ENCODE measurements around the gene CLIC5. TPM values are rescaled to one million over a fixed set of nuclear protein-coding genes. Genes with fewer than 3 reads are reported as not detected.

Gene CLIC5
- total RNA-seq, 2 experiments from 2014 or later = 0.03 to 0.08 TPM

DNA sequence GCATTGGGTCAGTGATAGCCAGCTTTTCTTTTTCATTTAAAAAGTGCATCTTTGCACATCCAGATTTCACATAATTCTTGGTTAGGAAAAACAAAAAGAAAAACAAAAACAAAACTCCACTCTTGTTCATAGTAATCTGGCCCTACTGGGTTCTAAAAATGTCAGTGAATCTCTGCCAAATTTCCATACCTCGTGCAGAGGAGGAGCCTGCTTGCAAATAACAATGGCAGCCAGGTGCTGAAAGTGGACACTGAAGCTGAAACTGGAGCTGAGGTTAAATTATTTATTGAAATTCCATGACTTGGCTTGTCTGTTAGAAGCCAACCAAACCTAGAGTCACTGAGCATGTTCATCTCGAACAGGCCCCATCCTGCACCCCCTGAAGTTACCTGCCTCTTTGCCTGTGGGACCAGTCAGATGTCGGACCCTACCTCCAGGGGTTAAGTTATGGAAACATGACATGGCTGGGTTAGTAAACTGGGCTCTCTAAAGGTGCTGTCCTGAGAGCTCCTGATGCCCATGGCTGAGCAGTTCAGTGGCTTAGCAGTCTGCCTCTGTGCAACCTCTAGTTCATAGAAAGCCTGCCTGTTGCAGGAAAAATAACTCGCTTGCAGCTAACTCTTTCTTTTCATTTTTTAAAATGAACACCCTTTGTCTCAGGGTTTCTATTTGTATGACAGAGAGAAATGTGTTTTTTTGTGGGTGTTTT is 42.7 kb downstream of the CLIC5 start:
- H3K79me2 ChIP-seq (ENCODE audit: insufficient read depth, low read depth, low read length) = no peaks in the 10 kb centered on the region
- intact Hi-C loops (cut with micrococcal nuclease; ENCODE audit: unreplicated experiment) = no loop called here
- no peak for TF ChIP-seq CTCF (conservative IDR thresholded peaks at IDR 0.05; ENCODE audit: low read length)
- TF ChIP-seq EZH2phosphoT487 (IDR thresholded peaks at IDR 0.05; ENCODE audit: borderline replicate concordance, low read depth, low read length) = no peak
- H3K4me2 ChIP-seq (ENCODE audit: low read length) = no peak overlapping the region
- no peak for DNase-seq (ENCODE audit: low spot score)
- no peak overlapping the region for H3K27ac ChIP-seq (ENCODE audit: low read depth, low read length, poor library complexity, severe bottlenecking)
- H3K36me3 ChIP-seq (ENCODE audit: insufficient read depth, low read length) = no peaks in the 10 kb centered on the region
- H3K4me3 ChIP-seq (ENCODE audit: low read depth, low read length, poor library complexity, severe bottlenecking) = no peak overlapping the region
- peaks cover 12% of the 10 kb centered on the region for H3K4me1 ChIP-seq (ENCODE audit: insufficient read depth, low read length, poor library complexity, severe bottlenecking)
- ChIA-PET CTCF (ENCODE audit: unreplicated experiment) (no interaction called here), POLR2A (interaction anchor here (0.9 to 1.2 kb wide), 2 partner anchors 12 to 26 kb away, joined by 3 to 4 read pairs; no protein-coding TSS in a partner anchor)
- H3K9me3 ChIP-seq (ENCODE audit: low read length) = no peaks in the 10 kb centered on the region
- no peak overlapping the region for H2AFZ ChIP-seq (ENCODE audit: low read length)
- no peaks in the 10 kb centered on the region for H3K9me2 ChIP-seq (ENCODE audit: insufficient read depth, low read length)
- no peaks in the 10 kb centered on the region for H4K20me1 ChIP-seq (ENCODE audit: insufficient read depth, low read length)
- BruUV-seq (replicated peaks) = no TSS peak

DNA sequence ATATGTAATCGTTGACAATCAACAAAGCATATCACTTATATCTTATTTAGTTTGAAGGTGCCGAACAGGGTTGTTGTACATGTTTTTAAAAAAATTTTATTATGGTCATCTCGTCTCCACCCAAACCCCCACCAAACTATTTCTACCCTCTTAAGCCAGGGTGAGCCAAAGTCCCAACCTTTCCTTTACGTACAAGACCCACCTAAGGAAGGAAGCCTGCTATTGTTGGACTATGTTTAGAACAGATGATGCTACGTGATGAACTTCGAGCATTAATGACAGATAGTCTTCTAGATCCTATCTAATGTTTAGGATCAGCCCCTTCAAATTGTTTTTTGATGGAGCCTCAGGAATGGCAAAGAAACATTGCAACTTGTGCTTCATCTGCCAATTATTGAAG is 44.4 kb downstream of the CLIC5 start:
- Histone ChIP-seq H3K36me3 (ENCODE audit: insufficient read depth, low read length) (no peaks in the 10 kb centered on the region), H3K27ac (ENCODE audit: low read depth, low read length, poor library complexity, severe bottlenecking) (no peak overlapping the region), H3K9me3 (ENCODE audit: low read length) (no peaks in the 10 kb centered on the region), H3K9me2 (ENCODE audit: insufficient read depth, low read length) (no peaks in the 10 kb centered on the region), H3K4me2 (ENCODE audit: low read length) (no peak overlapping the region), H3K79me2 (ENCODE audit: insufficient read depth, low read depth, low read length) (no peaks in the 10 kb centered on the region), H4K20me1 (ENCODE audit: insufficient read depth, low read length) (no peaks in the 10 kb centered on the region), H2AFZ (ENCODE audit: low read length) (no peak overlapping the region), H3K4me3 (ENCODE audit: low read depth, low read length, poor library complexity, severe bottlenecking) (no peak overlapping the region), H3K4me1 (ENCODE audit: insufficient read depth, low read length, poor library complexity, severe bottlenecking) (peaks cover 12% of the 10 kb centered on the region)
- intact Hi-C loops (cut with micrococcal nuclease; ENCODE audit: unreplicated experiment) = no loop called here
- ChIA-PET CTCF (ENCODE audit: unreplicated experiment) (no interaction called here), POLR2A (interaction anchor here (1.2 kb wide), 1 partner anchor 12 kb away, joined by 4 read pairs; no protein-coding TSS in a partner anchor)
- no peak for TF ChIP-seq CTCF (conservative IDR thresholded peaks at IDR 0.05; ENCODE audit: low read length)
- TF ChIP-seq EZH2phosphoT487 (IDR thresholded peaks at IDR 0.05; ENCODE audit: borderline replicate concordance, low read depth, low read length) = no peak
- no TSS peak for BruUV-seq (replicated peaks)
- DNase-seq (ENCODE audit: low spot score) = no peak

GRCh38 chr6:45970326-45970725 is 45.3 kb downstream of the CLIC5 start:
- H3K4me1 ChIP-seq (ENCODE audit: insufficient read depth, low read length, poor library complexity, severe bottlenecking) = peaks cover 12% of the 10 kb centered on the region
- H3K4me3 ChIP-seq (ENCODE audit: low read depth, low read length, poor library complexity, severe bottlenecking) = no peak overlapping the region
- H3K79me2 ChIP-seq (ENCODE audit: insufficient read depth, low read depth, low read length) = no peaks in the 10 kb centered on the region
- intact Hi-C loops (cut with micrococcal nuclease; ENCODE audit: unreplicated experiment) = no loop called here
- H3K4me2 ChIP-seq (ENCODE audit: low read length) = peak overlapping the region; percentile 20
- TF ChIP-seq EZH2phosphoT487 (IDR thresholded peaks at IDR 0.05; ENCODE audit: borderline replicate concordance, low read depth, low read length) (no peak), CTCF (conservative IDR thresholded peaks at IDR 0.05; ENCODE audit: low read length) (no peak)
- no peak overlapping the region for H2AFZ ChIP-seq (ENCODE audit: low read length)
- H4K20me1 ChIP-seq (ENCODE audit: insufficient read depth, low read length) = no peaks in the 10 kb centered on the region
- POLR2A ChIA-PET = interaction anchor here (0.7 kb wide), 1 partner anchor 1702 kb away, joined by 8 read pairs; no protein-coding TSS in a partner anchor
- H3K9me2 ChIP-seq (ENCODE audit: insufficient read depth, low read length) = no peaks in the 10 kb centered on the region
- CTCF ChIA-PET (ENCODE audit: unreplicated experiment) = no interaction called here
- no TSS peak for BruUV-seq (replicated peaks)
- DNase-seq (ENCODE audit: low spot score) = peak; percentile 24
- H3K27ac ChIP-seq (ENCODE audit: low read depth, low read length, poor library complexity, severe bottlenecking) = no peak overlapping the region
- no peaks in the 10 kb centered on the region for H3K36me3 ChIP-seq (ENCODE audit: insufficient read depth, low read length)
- H3K9me3 ChIP-seq (ENCODE audit: low read length) = no peaks in the 10 kb centered on the region
